Gastrocnemius medialis (tissue), 4 donors: ENCODE results near the gene KRT33A.

Experiments
- POLR2A ChIP-seq, 2 donors: fragments of 450-650 bp; IDR thresholded peaks; one replicate each; pipeline ENCODE4 v1.6.1; 2017; ENCODE audit warnings: antibody characterized with exemption in 2 of 2, mild to moderate bottlenecking in 2 of 2, moderate library complexity in 2 of 2
- TF ChIP-seq, protein P1 (sequence below), 5 experiments: fragments of 450-650 bp in 3 of 5; fragments of 200-600 bp in 2 of 5; sonication (generic) in 2 of 5; IDR thresholded peaks in 4 of 5; conservative IDR thresholded peaks in 1 of 5; 1 replicate in 4 of 5; 2 replicates in 1 of 5; pipeline ENCODE4 v1.5.1; 2016 to 2019; ENCODE audit warnings: antibody characterized with exemption in 5 of 5, mild to moderate bottlenecking in 3 of 5, moderate library complexity in 3 of 5

DNA sequence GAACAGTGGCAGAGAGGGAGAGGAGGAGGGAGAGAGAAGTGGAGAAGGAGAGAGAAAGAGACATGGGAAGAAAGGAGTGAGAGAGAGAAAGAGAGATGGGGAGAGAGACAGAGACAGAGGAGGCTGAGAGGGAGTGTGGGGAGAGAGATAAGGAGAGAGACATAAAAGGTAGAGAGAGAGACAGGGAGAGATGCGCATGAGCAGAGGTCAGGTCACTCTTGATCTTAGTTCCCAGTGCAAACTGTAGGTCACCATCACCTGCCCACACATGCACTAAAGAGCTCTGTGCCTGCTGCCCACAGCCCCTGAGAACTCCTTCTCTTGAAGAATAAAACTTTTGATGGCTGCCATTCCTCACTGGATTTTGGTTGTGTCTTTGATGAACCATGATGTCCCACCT is 14.9 kb downstream of the KRT33A start:
- TF ChIP-seq, protein P1, sequence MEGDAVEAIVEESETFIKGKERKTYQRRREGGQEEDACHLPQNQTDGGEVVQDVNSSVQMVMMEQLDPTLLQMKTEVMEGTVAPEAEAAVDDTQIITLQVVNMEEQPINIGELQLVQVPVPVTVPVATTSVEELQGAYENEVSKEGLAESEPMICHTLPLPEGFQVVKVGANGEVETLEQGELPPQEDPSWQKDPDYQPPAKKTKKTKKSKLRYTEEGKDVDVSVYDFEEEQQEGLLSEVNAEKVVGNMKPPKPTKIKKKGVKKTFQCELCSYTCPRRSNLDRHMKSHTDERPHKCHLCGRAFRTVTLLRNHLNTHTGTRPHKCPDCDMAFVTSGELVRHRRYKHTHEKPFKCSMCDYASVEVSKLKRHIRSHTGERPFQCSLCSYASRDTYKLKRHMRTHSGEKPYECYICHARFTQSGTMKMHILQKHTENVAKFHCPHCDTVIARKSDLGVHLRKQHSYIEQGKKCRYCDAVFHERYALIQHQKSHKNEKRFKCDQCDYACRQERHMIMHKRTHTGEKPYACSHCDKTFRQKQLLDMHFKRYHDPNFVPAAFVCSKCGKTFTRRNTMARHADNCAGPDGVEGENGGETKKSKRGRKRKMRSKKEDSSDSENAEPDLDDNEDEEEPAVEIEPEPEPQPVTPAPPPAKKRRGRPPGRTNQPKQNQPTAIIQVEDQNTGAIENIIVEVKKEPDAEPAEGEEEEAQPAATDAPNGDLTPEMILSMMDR (IDR thresholded peaks at IDR 0.05 in 4 of 5, conservative IDR thresholded peaks at IDR 0.05 in 1 of 5) = no peak
- TF ChIP-seq POLR2A (IDR thresholded peaks at IDR 0.05) = no peak
